ENCODE data around the gene ADGRG3. TPM values are rescaled to one million over a fixed set of nuclear protein-coding genes. Genes with fewer than 3 reads are reported as not detected.

Gene ADGRG3
- total RNA-seq, 1 donor from 2014 or later: not detected

DNA sequence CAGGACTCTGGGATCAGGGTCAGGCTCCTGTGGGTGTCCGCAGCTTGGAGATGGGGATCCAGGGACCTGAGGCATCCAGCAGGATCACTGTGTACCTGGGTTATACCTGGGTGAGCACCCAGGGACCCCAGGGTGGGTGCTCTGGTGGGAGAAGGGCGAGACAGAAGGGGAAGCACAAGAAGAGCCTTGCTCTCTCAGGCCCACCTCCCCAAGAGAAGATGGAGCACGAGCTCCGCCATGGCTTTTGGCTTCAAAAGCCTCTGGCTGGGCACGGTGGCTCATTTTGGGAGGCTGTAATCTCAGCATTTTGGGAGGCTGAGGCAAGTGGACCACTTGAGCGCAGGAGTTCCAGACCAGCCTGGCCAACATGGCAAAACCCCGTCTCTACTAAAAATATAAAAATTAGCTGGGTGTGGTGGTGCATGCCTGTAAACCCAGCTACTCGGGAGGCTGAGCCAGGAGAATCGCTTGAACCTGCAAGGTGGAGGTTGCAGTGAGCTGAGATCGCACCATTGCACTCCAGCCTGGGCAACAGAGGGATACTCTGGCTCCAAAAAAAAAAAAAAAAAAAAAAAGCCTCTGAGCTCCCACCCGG lies 35.4 kb downstream of the ADGRG3 start:
- no peak for DNase-seq (ENCODE audit: low read depth, low spot score)

DNA sequence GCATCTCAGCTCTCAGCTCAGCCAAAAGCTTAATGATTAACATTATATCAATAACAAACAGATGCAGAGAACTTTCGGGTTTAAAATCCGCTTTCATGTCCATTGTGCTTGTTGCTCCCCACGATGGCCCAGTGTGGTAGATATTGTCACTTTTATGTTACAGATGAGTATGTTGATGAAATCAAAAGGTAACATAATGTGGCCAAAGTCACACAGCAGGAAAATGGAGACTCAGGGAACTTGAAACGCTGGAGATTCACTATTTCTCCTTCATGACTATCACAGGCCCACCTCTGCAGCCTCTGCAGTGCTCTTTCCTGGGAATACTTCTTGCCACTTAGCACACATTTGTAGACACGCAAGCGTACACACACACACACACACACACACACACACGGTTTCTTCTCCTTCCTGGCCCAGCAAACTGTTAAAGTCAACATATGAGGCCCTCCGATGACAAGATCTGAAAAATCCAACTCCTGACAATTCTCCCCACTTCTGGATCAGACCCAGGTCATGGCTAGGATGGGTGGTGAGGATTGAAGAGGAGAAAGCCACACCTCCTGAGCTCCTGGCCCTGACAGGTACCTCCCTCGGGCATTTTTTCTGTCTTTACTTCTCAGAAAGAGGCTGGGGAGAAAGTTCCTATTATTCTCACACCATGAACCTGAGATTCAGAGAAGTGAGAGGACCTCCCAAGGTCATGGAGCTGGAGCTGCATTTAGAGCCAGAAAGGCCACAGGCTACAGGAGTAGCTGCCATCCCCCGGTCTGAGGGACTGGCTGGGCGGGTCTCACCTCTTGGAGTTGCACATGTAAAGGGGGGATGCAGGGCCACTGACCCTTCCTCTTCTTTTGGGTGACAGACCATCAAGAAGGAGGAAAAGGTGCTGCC lies 36.2 kb downstream of the ADGRG3 start:
- Mint-ChIP-seq H3K4me1 (peaks cover 21% of the 10 kb centered on the region), H3K4me3 (no peak overlapping the region), H3K9me3 (no peaks in the 10 kb centered on the region), H3K27ac (ENCODE audit: unreplicated experiment) (no peak overlapping the region), H3K36me3 (ENCODE audit: low read depth) (no peaks in the 10 kb centered on the region), H3K27me3 (ENCODE audit: low read depth) (no peaks in the 10 kb centered on the region)
- DNase-seq (ENCODE audit: low read depth, low spot score): no peak
- TF ChIP-seq, protein P1, sequence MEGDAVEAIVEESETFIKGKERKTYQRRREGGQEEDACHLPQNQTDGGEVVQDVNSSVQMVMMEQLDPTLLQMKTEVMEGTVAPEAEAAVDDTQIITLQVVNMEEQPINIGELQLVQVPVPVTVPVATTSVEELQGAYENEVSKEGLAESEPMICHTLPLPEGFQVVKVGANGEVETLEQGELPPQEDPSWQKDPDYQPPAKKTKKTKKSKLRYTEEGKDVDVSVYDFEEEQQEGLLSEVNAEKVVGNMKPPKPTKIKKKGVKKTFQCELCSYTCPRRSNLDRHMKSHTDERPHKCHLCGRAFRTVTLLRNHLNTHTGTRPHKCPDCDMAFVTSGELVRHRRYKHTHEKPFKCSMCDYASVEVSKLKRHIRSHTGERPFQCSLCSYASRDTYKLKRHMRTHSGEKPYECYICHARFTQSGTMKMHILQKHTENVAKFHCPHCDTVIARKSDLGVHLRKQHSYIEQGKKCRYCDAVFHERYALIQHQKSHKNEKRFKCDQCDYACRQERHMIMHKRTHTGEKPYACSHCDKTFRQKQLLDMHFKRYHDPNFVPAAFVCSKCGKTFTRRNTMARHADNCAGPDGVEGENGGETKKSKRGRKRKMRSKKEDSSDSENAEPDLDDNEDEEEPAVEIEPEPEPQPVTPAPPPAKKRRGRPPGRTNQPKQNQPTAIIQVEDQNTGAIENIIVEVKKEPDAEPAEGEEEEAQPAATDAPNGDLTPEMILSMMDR (conservative IDR thresholded peaks at IDR 0.05): no peak

More for the DNA sequence above, 35.4 kb downstream of the ADGRG3 start:
- Mint-ChIP-seq H3K27ac (ENCODE audit: unreplicated experiment) (no peak overlapping the region), H3K4me1 (peaks cover 21% of the 10 kb centered on the region), H3K27me3 (ENCODE audit: low read depth) (no peaks in the 10 kb centered on the region), H3K9me3 (no peaks in the 10 kb centered on the region), H3K4me3 (no peak overlapping the region), H3K36me3 (ENCODE audit: low read depth) (no peaks in the 10 kb centered on the region)
- TF ChIP-seq, protein P1 (conservative IDR thresholded peaks at IDR 0.05): no peak

DNA sequence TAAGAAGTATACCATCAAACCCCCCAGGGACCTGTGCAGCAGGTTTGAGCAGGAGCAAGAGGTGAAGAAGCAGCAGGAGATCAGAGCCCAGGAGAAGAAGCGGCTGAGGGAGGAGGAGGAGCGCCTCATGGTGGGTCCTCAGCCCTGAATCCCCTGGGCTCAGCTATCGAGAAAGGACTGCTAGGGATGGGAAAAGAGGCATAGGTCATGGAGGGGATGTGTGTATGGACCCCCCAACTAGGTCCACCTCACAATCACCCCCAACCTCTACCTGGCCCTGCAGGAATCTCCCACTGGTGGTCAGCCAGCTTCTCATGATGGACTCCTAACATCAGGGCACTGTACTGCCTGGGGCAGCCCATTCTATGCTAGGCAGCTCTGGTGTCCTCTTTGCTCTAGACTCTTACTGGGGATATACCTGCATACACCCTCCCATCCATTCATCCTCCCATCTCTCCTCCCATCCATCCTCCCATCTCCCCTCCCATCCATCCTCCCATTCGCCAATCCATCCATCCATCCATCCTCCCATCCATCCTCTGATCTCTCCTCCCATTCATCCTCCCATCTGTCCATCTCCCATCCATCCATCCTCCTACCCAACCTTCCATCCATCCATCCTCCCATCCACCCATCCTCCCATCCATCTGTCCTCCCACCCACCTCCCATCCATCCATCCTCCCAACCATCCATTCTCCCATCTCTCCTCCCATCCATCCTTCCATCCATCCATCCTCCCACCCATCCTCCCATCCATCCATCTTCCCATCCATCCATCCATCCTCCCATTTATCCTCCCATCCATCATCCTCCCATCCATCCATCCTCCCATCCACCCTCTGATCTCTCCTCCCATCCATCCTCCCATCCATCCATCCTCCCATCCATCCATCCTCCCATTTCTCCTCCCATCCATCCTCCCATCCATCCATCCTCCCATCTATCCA lies 37.1 kb downstream of the ADGRG3 start:
- no peaks in the 10 kb centered on the region for H3K36me3 Mint-ChIP-seq (ENCODE audit: low read depth)
- H3K4me3 Mint-ChIP-seq: no peak overlapping the region
- peaks cover 18% of the 10 kb centered on the region for H3K4me1 Mint-ChIP-seq
- H3K27me3 Mint-ChIP-seq (ENCODE audit: low read depth): no peaks in the 10 kb centered on the region
- no peaks in the 10 kb centered on the region for H3K9me3 Mint-ChIP-seq
- H3K27ac Mint-ChIP-seq (ENCODE audit: unreplicated experiment): no peak overlapping the region
- no peak for DNase-seq (ENCODE audit: low read depth, low spot score)
- TF ChIP-seq, protein P1 (conservative IDR thresholded peaks at IDR 0.05): no peak

DNA sequence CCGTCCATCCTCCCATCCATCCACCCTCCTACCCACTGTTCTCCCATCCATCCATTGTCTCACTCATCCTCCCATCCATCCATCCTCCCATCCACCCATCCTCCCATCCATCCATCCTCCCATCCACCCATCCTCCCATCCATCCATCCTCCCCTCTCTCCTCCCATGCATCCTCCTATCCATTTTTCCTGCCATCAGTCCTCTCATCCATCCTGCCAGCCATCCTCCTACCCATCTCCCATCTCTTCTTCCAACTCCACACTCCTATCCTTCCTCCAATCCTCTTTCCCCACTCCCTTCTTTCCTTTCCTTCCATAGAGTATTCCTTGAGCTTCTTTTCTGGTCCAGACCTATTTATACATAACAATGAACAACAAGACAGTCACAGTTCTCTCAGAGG lies 38.6 kb downstream of the ADGRG3 start:
- Mint-ChIP-seq H3K36me3 (ENCODE audit: low read depth) (no peaks in the 10 kb centered on the region), H3K27ac (ENCODE audit: unreplicated experiment) (no peak overlapping the region), H3K4me3 (no peak overlapping the region), H3K27me3 (ENCODE audit: low read depth) (no peaks in the 10 kb centered on the region), H3K4me1 (peaks cover 5% of the 10 kb centered on the region), H3K9me3 (no peaks in the 10 kb centered on the region)
- TF ChIP-seq, protein P1 (conservative IDR thresholded peaks at IDR 0.05): no peak
- DNase-seq (ENCODE audit: low read depth, low spot score): no peak

DNA sequence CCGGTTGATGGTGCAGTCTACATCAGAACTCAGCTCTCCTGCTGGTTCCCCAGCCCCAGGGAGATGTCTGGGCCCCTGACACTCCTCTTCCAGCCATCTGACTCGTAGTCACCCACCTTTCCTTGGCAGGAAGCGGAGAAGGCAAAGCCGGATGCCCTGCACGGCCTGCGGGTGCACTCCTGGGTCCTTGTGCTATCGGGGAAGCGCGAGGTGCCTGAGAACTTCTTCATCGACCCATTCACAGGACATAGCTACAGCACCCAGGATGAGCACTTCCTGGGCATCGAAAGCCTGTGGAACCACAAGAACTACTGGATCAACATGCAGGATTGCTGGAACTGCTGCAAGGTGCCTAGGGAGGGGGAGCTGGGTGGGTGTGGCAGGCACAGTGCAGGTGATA lies 39.2 kb downstream of the ADGRG3 start:
- Mint-ChIP-seq H3K4me3 (no peak overlapping the region), H3K9me3 (no peaks in the 10 kb centered on the region), H3K36me3 (ENCODE audit: low read depth) (no peaks in the 10 kb centered on the region), H3K27ac (ENCODE audit: unreplicated experiment) (no peak overlapping the region), H3K4me1 (peaks cover under 1% of the 10 kb centered on the region), H3K27me3 (ENCODE audit: low read depth) (no peaks in the 10 kb centered on the region)
- TF ChIP-seq, protein P1 (conservative IDR thresholded peaks at IDR 0.05): no peak
- no peak for DNase-seq (ENCODE audit: low read depth, low spot score)
